Stimulated activated CD4-positive, alpha-beta T cell treated with anti-CD3 and anti-CD28 coated beads, Interleukin-2, amount 100 ng/mL, for 24 hours (primary cell): ENCODE results near the gene NUMBL.

Experiments
- DNase-seq, 2 donors: peaks; one replicate each; pipeline ENCODE4 v3.0.0-alpha.2; 2020

Gene NUMBL

GRCh38 chr19:40716031-40716481 is 25.6 kb upstream of the NUMBL start:
- DNase-seq, result peak; percentile 67 to 76

GRCh38 chr19:40714441-40715299 is 24.2 kb upstream of the NUMBL start:
- peak; percentile 94 for DNase-seq

- no peak for DNase-seq
Observed at GRCh38 chr19:40713939-40714338, 23.5 kb upstream of the NUMBL start.

- no peak for DNase-seq
Observed at GRCh38 chr19:40709817-40710216, 19.4 kb upstream of the NUMBL start.

- no peak for DNase-seq
Observed at GRCh38 chr19:40707615-40708014, 17.2 kb upstream of the NUMBL start.

GRCh38 chr19:40705950-40706619 is 15.6 kb upstream of the NUMBL start:
- no peak for DNase-seq

GRCh38 chr19:40705362-40705651 is 14.9 kb upstream of the NUMBL start:
- DNase-seq, result no peak

GRCh38 chr19:40704491-40705361 is 14.3 kb upstream of the NUMBL start:
- no peak for DNase-seq

GRCh38 chr19:40703029-40703755 is 12.7 kb upstream of the NUMBL start:
- DNase-seq, result no peak

GRCh38 chr19:40702337-40703012 is 12.0 kb upstream of the NUMBL start:
- DNase-seq, result no peak

- DNase-seq, result no peak
Observed at GRCh38 chr19:40701758-40702157, 11.3 kb upstream of the NUMBL start.

- DNase-seq, result no peak
Observed at GRCh38 chr19:40700083-40700482, 9.6 kb upstream of the NUMBL start.

- no peak for DNase-seq
Observed at GRCh38 chr19:40697007-40697406, 6.6 kb upstream of the NUMBL start.

GRCh38 chr19:40695881-40696280 is 5.4 kb upstream of the NUMBL start:
- no peak for DNase-seq

- DNase-seq, result no peak
Observed at GRCh38 chr19:40693896-40694295, 3.4 kb upstream of the NUMBL start.

- no peak for DNase-seq
Observed at GRCh38 chr19:40693150-40693788, 2.8 kb upstream of the NUMBL start.

GRCh38 chr19:40692212-40692551 is 1.7 kb upstream of the NUMBL start:
- no peak for DNase-seq

GRCh38 chr19:40691421-40692211 is 1.2 kb upstream of the NUMBL start:
- peak; percentile 20 to 26 for DNase-seq

GRCh38 chr19:40690693-40691420 is 406 bp upstream of the NUMBL start:
- peak; percentile 90 to 92 for DNase-seq
